ENCODE data around the gene PIK3CD. TPM values are rescaled to one million over a fixed set of nuclear protein-coding genes. Genes with fewer than 3 reads are reported as not detected.
"Not testable (repeated sequence)": the region's sequence is repeated elsewhere in the genome, so short reads cannot be mapped to it uniquely, and the experiment has no call there.

The PIK3CD gene
- polyA plus RNA-seq, 1 donor from 2014 or later: 4.2 TPM

- no peaks in the 10 kb centered on the region for H3K9me3 ChIP-seq (ENCODE audit: low read length)
- H3K9me2 ChIP-seq (ENCODE audit: insufficient read depth, low read length): no peaks in the 10 kb centered on the region
- no peak overlapping the region for H3K27ac ChIP-seq (ENCODE audit: low read length)
- peaks cover 3% of the 10 kb centered on the region for H3K36me3 ChIP-seq (ENCODE audit: insufficient read depth, low read length)
- H3K4me2 ChIP-seq (ENCODE audit: low read length): no peak overlapping the region
- no peak overlapping the region for H3K4me3 ChIP-seq (ENCODE audit: low read length)
- no peaks in the 10 kb centered on the region for H3F3A ChIP-seq (ENCODE audit: insufficient read depth, low read length, poor library complexity, severe bottlenecking)
- H3K79me2 ChIP-seq (replicated peaks; ENCODE audit: insufficient read depth, low read length): no peaks in the 10 kb centered on the region
- no peak overlapping the region for H3K9ac ChIP-seq (ENCODE audit: low read length)
- H2AFZ ChIP-seq (ENCODE audit: low read depth, low read length): no peak overlapping the region
- H4K20me1 ChIP-seq (ENCODE audit: insufficient read depth): no peaks in the 10 kb centered on the region
- TF ChIP-seq EZH2 (IDR thresholded peaks at IDR 0.05; ENCODE audit: borderline replicate concordance, insufficient read depth, low read length, poor library complexity, severe bottlenecking): no peak
- no peak for TF ChIP-seq MXI1 (conservative IDR thresholded peaks at IDR 0.05; ENCODE audit: poor library complexity, severe bottlenecking)
- TF ChIP-seq EP300 (conservative IDR thresholded peaks at IDR 0.05; ENCODE audit: poor library complexity, severe bottlenecking): no peak
- no peak for TF ChIP-seq RAD21 (conservative IDR thresholded peaks at IDR 0.05)
- TF ChIP-seq POLR2AphosphoS5 (IDR thresholded peaks at IDR 0.05): no peak
- TF ChIP-seq, protein P1, sequence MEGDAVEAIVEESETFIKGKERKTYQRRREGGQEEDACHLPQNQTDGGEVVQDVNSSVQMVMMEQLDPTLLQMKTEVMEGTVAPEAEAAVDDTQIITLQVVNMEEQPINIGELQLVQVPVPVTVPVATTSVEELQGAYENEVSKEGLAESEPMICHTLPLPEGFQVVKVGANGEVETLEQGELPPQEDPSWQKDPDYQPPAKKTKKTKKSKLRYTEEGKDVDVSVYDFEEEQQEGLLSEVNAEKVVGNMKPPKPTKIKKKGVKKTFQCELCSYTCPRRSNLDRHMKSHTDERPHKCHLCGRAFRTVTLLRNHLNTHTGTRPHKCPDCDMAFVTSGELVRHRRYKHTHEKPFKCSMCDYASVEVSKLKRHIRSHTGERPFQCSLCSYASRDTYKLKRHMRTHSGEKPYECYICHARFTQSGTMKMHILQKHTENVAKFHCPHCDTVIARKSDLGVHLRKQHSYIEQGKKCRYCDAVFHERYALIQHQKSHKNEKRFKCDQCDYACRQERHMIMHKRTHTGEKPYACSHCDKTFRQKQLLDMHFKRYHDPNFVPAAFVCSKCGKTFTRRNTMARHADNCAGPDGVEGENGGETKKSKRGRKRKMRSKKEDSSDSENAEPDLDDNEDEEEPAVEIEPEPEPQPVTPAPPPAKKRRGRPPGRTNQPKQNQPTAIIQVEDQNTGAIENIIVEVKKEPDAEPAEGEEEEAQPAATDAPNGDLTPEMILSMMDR (IDR thresholded peaks at IDR 0.05; ENCODE audit: poor library complexity, severe bottlenecking): no peak
- no peak for TF ChIP-seq REST (IDR thresholded peaks at IDR 0.05; ENCODE audit: borderline replicate concordance)
- TF ChIP-seq SMC3 (conservative IDR thresholded peaks at IDR 0.05; ENCODE audit: poor library complexity): no peak
- TF ChIP-seq TAF1 (IDR thresholded peaks at IDR 0.05; ENCODE audit: low read depth): no peak
- H3K27me3 ChIP-seq (ENCODE audit: insufficient read depth, low read depth, low read length): no peaks in the 10 kb centered on the region
Observed at GRCh38 chr1:9746211-9746610, 94.7 kb downstream of the PIK3CD start.

- H3K9ac ChIP-seq (ENCODE audit: low read length): no peak overlapping the region
- H3K27me3 ChIP-seq (ENCODE audit: insufficient read depth, low read depth, low read length): no peaks in the 10 kb centered on the region
- no peaks in the 10 kb centered on the region for H3K9me3 ChIP-seq (ENCODE audit: low read length)
- no peaks in the 10 kb centered on the region for H3K79me2 ChIP-seq (replicated peaks; ENCODE audit: insufficient read depth, low read length)
- no peaks in the 10 kb centered on the region for H3K9me2 ChIP-seq (ENCODE audit: insufficient read depth, low read length)
- H4K20me1 ChIP-seq (ENCODE audit: insufficient read depth): no peaks in the 10 kb centered on the region
- no peak overlapping the region for H2AFZ ChIP-seq (ENCODE audit: low read depth, low read length)
- no peaks in the 10 kb centered on the region for H3F3A ChIP-seq (ENCODE audit: insufficient read depth, low read length, poor library complexity, severe bottlenecking)
- H3K36me3 ChIP-seq (ENCODE audit: insufficient read depth, low read length): peaks cover 3% of the 10 kb centered on the region
- no peak overlapping the region for H3K4me3 ChIP-seq (ENCODE audit: low read length)
- H3K27ac ChIP-seq (ENCODE audit: low read length): no peak overlapping the region
- no peak overlapping the region for H3K4me2 ChIP-seq (ENCODE audit: low read length)
- TF ChIP-seq, protein P1 (IDR thresholded peaks at IDR 0.05; ENCODE audit: poor library complexity, severe bottlenecking): no peak
- TF ChIP-seq SMC3 (conservative IDR thresholded peaks at IDR 0.05; ENCODE audit: poor library complexity): no peak
- no peak for TF ChIP-seq POLR2AphosphoS5 (IDR thresholded peaks at IDR 0.05)
- TF ChIP-seq MXI1 (conservative IDR thresholded peaks at IDR 0.05; ENCODE audit: poor library complexity, severe bottlenecking): no peak
- no peak for TF ChIP-seq TAF1 (IDR thresholded peaks at IDR 0.05; ENCODE audit: low read depth)
- TF ChIP-seq EP300 (conservative IDR thresholded peaks at IDR 0.05; ENCODE audit: poor library complexity, severe bottlenecking): no peak
- TF ChIP-seq REST (IDR thresholded peaks at IDR 0.05; ENCODE audit: borderline replicate concordance): no peak
- no peak for TF ChIP-seq EZH2 (IDR thresholded peaks at IDR 0.05; ENCODE audit: borderline replicate concordance, insufficient read depth, low read length, poor library complexity, severe bottlenecking)
Observed at GRCh38 chr1:9746651-9747050, 95.1 kb downstream of the PIK3CD start.

- H3K79me2 ChIP-seq (replicated peaks; ENCODE audit: insufficient read depth, low read length); H2AFZ ChIP-seq (ENCODE audit: low read depth, low read length); H3K9me3 ChIP-seq (ENCODE audit: low read length); H3K9ac ChIP-seq (ENCODE audit: low read length); H3K27ac ChIP-seq (ENCODE audit: low read length); H3K4me3 ChIP-seq (ENCODE audit: low read length); H3K4me2 ChIP-seq (ENCODE audit: low read length); H3K9me2 ChIP-seq (ENCODE audit: insufficient read depth, low read length); H3K27me3 ChIP-seq (ENCODE audit: insufficient read depth, low read depth, low read length); H4K20me1 ChIP-seq (ENCODE audit: insufficient read depth); H3F3A ChIP-seq (ENCODE audit: insufficient read depth, low read length, poor library complexity, severe bottlenecking); H3K36me3 ChIP-seq (ENCODE audit: insufficient read depth, low read length): not testable (repeated sequence)
Observed at GRCh38 chr1:9748391-9748790, 96.9 kb downstream of the PIK3CD start.
